Measurements from ENCODE around the gene ANXA6. TPM values are rescaled to one million over a fixed set of nuclear protein-coding genes. Genes with fewer than 3 reads are reported as not detected.
A peak's percentile ranks its signal among the peaks of the same experiment; 100 is the strongest.

Gene ANXA6
- total RNA-seq, 3 donors from 2014 or later (not counting 1 experiment from before 2014, with no cell fraction given): 504 to 629 (median 535) TPM

DNA sequence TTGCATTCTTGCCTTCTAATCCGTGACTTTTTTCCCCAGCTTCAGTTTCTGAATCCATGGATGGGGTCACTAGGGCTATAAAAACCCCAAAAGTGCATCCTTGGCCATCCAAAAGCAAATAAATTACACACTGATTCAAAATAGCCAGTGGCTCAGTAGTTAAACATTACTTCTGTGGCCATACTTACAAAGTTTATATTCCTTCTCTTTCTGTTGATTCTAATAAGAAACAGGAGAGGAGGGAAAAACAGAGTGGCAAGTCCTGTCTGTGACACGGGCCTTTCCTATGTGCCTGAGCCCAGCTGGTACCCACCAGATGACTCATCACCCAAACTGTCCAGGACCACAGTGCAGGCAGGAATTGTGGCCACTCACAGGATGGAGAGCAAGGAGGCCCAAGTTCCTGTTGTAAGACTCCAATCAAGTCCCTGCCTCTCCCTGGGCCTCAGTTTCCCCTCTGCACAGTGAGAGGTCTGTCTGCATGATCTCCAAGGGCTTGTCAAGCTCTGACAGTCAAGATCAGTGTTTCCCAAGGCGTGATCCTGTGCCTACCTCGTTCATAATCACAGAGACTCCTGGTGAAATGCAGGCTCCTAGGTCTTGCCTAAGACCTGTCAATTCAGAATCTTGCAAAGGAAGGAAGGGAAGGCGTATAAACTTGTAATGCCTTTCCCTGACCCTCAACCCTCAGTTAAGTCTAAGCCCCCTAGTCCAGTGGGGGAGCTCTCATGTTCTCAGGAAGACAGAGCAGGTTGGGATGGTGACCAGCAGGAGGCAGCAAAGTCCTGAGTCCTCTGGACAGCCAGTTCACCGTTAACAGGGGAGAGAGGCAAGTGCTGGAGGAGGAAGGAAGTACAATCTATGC, 106.3 kb downstream of the ANXA6 start:
- Histone ChIP-seq H3K4me3 (ENCODE audit: low read length) (no peak overlapping the region), H3K4me1 (ENCODE audit: control insufficient read depth, insufficient read depth, low read length) (peaks cover 8% of the 10 kb centered on the region), H3K9me3 (ENCODE audit: control insufficient read depth, insufficient read depth, low read length) (no peaks in the 10 kb centered on the region), H3K36me3 (ENCODE audit: control insufficient read depth, insufficient read depth, low read length) (peaks cover 84% of the 10 kb centered on the region), H3K27me3 (ENCODE audit: control insufficient read depth, insufficient read depth, low read length) (no peaks in the 10 kb centered on the region), H3K27ac (ENCODE audit: low read length) (no peak overlapping the region)
- intact Hi-C loops (cut with micrococcal nuclease): loop anchor here (1.0 kb wide), 2 partner anchors 64 to 113 kb away; no protein-coding TSS in a partner anchor
- 74% methylated on average over 5 of the region's 6 CpGs for WGBS (ENCODE audit: insufficient coverage)
- Mint-ChIP-seq H3K27me3 (ENCODE audit: low read depth in 2 of 2) (no peaks in the 10 kb centered on the region), H3K27ac (peak overlapping the region; percentile 21 to 70), H3K9me3 (no peaks in the 10 kb centered on the region), H3K36me3 (peaks cover 11% of the 10 kb centered on the region), H3K4me3 (no peak overlapping the region), H3K4me1 (peaks cover 14 to 18% of the 10 kb centered on the region in 2 donors)
- ATAC-seq: peak; percentile 83 to 87 (median 84)
- DNase-seq: peak; percentile 67 to 86
- TF ChIP-seq, protein P1, sequence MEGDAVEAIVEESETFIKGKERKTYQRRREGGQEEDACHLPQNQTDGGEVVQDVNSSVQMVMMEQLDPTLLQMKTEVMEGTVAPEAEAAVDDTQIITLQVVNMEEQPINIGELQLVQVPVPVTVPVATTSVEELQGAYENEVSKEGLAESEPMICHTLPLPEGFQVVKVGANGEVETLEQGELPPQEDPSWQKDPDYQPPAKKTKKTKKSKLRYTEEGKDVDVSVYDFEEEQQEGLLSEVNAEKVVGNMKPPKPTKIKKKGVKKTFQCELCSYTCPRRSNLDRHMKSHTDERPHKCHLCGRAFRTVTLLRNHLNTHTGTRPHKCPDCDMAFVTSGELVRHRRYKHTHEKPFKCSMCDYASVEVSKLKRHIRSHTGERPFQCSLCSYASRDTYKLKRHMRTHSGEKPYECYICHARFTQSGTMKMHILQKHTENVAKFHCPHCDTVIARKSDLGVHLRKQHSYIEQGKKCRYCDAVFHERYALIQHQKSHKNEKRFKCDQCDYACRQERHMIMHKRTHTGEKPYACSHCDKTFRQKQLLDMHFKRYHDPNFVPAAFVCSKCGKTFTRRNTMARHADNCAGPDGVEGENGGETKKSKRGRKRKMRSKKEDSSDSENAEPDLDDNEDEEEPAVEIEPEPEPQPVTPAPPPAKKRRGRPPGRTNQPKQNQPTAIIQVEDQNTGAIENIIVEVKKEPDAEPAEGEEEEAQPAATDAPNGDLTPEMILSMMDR (IDR thresholded peaks at IDR 0.05): peak; percentile 84

Other genes with a start within 250 kb of the ANXA6 start
- 1 to 10 TPM in 1 of 3 donors, not detected in 2; 1.1 TPM for gene GPX3, start 137.2 kb downstream of the ANXA6 start, total RNA-seq
- gene TNIP1, start 76.7 kb downstream of the ANXA6 start, total RNA-seq: 100 to 1,000 TPM; 140 to 180 (median 153) TPM
- gene CCDC69, start 66.3 kb upstream of the ANXA6 start, total RNA-seq: 100 to 1,000 TPM; 181 to 227 (median 204) TPM
- gene GM2A, start 95.4 kb upstream of the ANXA6 start, total RNA-seq: 10 to 100 TPM in 2 of 3 donors, 1 to 10 TPM in 1; 9.6 to 15.9 (median 15.6) TPM
- not detected for gene SLC36A3, start 146.0 kb upstream of the ANXA6 start, total RNA-seq
- gene SLC36A2, start 189.8 kb upstream of the ANXA6 start, total RNA-seq: not detected

Measured in natural killer cell (primary cell).